HEK293 (cell line): ENCODE data around the gene BAIAP2L2.
A peak's percentile ranks its signal among the peaks of the same experiment; 100 is the strongest.

Experiments used
- ELK4 ChIP-seq: IDR thresholded peaks from 2 replicates; pipeline ENCODE4 v1.6.1; 2011; ENCODE audit warnings: mild to moderate bottlenecking, low read depth, low read length, borderline replicate concordance
- HOXA7 ChIP-seq: sonication (generic); formaldehyde crosslinking; IDR thresholded peaks from 2 replicates; pipeline ENCODE4 v1.8.1; 2022; ENCODE audit warnings: missing genetic modification reagents, borderline replicate concordance
- MEIS1 ChIP-seq: sonication (generic); formaldehyde crosslinking; IDR thresholded peaks from 2 replicates; pipeline ENCODE4 v1.8.1; 2022; ENCODE audit warnings: missing genetic modification reagents, mild to moderate bottlenecking, borderline replicate concordance
- REPIN1 ChIP-seq: fragments of 450-650 bp; formaldehyde crosslinking; IDR thresholded peaks from 2 replicates; pipeline ENCODE4 v1.5.1; 2017; ENCODE audit warnings: missing biosample characterization, missing genetic modification characterization, low read depth
- REST ChIP-seq: fragments of 450-650 bp; formaldehyde crosslinking; IDR thresholded peaks from 2 replicates; pipeline ENCODE4 v1.5.1; 2016; ENCODE audit warnings: missing biosample characterization, missing genetic modification characterization
- ZBTB11 ChIP-seq: fragments of 450-650 bp; formaldehyde crosslinking; conservative IDR thresholded peaks from 2 replicates; pipeline ENCODE4 v1.5.1; 2016; ENCODE audit warnings: low read depth, missing biosample characterization, missing genetic modification characterization
- ZFHX2 ChIP-seq: fragments of 450-650 bp; formaldehyde crosslinking; conservative IDR thresholded peaks from 2 replicates; pipeline ENCODE4 v1.5.1; 2016; ENCODE audit warnings: missing biosample characterization, missing genetic modification characterization
- ZFP3 ChIP-seq: fragments of 450-650 bp; formaldehyde crosslinking; IDR thresholded peaks from 2 replicates; pipeline ENCODE4 v1.5.1; 2016; ENCODE audit warnings: low read depth, missing biosample characterization, missing genetic modification characterization
- ZNF274 ChIP-seq, 2 experiments: fragments of 200-500 bp in 1 of 2; fragments of 450-650 bp in 1 of 2; sonication (Bioruptor generic) in 1 of 2; formaldehyde crosslinking in 1 of 2; IDR thresholded peaks; 2 replicates each; pipeline versions ENCODE4 v1.5.1 to v1.6.1; 2014 to 2016; ENCODE audit warnings: borderline replicate concordance in 1 of 2, inconsistent platforms in 1 of 2, low read length in 1 of 2, missing biosample characterization in 1 of 2, missing genetic modification characterization in 1 of 2
- ZNF292 ChIP-seq: fragments of 450-650 bp; formaldehyde crosslinking; IDR thresholded peaks from 2 replicates; pipeline ENCODE4 v1.5.1; 2016; ENCODE audit warnings: low read depth, missing biosample characterization, missing genetic modification characterization, borderline replicate concordance
- ZNF354C ChIP-seq: fragments of 450-650 bp; formaldehyde crosslinking; IDR thresholded peaks from 2 replicates; pipeline ENCODE4 v1.5.1; 2016; ENCODE audit warnings: missing biosample characterization, missing genetic modification characterization, low read depth, borderline replicate concordance
- ZNF37A ChIP-seq: fragments of 450-650 bp; IDR thresholded peaks from 2 replicates; pipeline ENCODE4 v1.5.1; 2018; ENCODE audit warnings: missing biosample characterization, missing genetic modification characterization
- ZNF473 ChIP-seq: fragments of 450-650 bp; formaldehyde crosslinking; IDR thresholded peaks from 2 replicates; pipeline ENCODE4 v1.5.1; 2017; ENCODE audit warnings: missing biosample characterization, missing genetic modification characterization
- ZNF48 ChIP-seq: fragments of 450-650 bp; formaldehyde crosslinking; IDR thresholded peaks from 2 replicates; pipeline ENCODE4 v1.5.1; 2016; ENCODE audit warnings: missing biosample characterization, missing genetic modification characterization
- ZNF488 ChIP-seq: fragments of 450-650 bp; formaldehyde crosslinking; IDR thresholded peaks from 2 replicates; pipeline ENCODE4 v1.5.1; 2016; ENCODE audit warnings: missing biosample characterization, missing genetic modification characterization
- ZNF510 ChIP-seq: fragments of 450-650 bp; formaldehyde crosslinking; IDR thresholded peaks from 2 replicates; pipeline ENCODE4 v1.5.1; 2018; ENCODE audit warnings: mild to moderate bottlenecking, missing genetic modification characterization, missing biosample characterization; ENCODE audit not compliant: insufficient replicate concordance
- ZNF530 ChIP-seq: fragments of 450-650 bp; formaldehyde crosslinking; IDR thresholded peaks from 2 replicates; pipeline ENCODE4 v1.5.1; 2016; ENCODE audit warnings: low read depth, missing biosample characterization, missing genetic modification characterization
- ZNF596 ChIP-seq: fragments of 450-650 bp; IDR thresholded peaks from 2 replicates; pipeline ENCODE4 v1.5.0; 2018; ENCODE audit warnings: missing biosample characterization, mild to moderate bottlenecking, missing genetic modification characterization, moderate library complexity
- ZNF610 ChIP-seq: fragments of 450-650 bp; formaldehyde crosslinking; IDR thresholded peaks from 2 replicates; pipeline ENCODE4 v1.5.1; 2016; ENCODE audit warnings: missing biosample characterization, missing genetic modification characterization, borderline replicate concordance
- ZNF747 ChIP-seq: fragments of 450-650 bp; formaldehyde crosslinking; IDR thresholded peaks from 2 replicates; pipeline ENCODE4 v1.5.1; 2016; ENCODE audit warnings: missing biosample characterization, missing genetic modification characterization
- ZNF777 ChIP-seq: fragments of 450-650 bp; formaldehyde crosslinking; IDR thresholded peaks from 2 replicates; pipeline ENCODE4 v1.5.1; 2017; ENCODE audit warnings: missing biosample characterization, missing genetic modification characterization, borderline replicate concordance
- ZSCAN23 ChIP-seq: fragments of 450-650 bp; formaldehyde crosslinking; IDR thresholded peaks from 2 replicates; pipeline ENCODE4 v1.5.1; 2016; ENCODE audit warnings: missing biosample characterization, missing genetic modification characterization
- TF ChIP-seq, protein P1 (sequence below): fragments of 450-650 bp; formaldehyde crosslinking; IDR thresholded peaks from 2 replicates; pipeline ENCODE4 v1.5.1; 2016; ENCODE audit warnings: missing biosample characterization, missing genetic modification characterization
- TF ChIP-seq, protein P2 (sequence below): fragments of 450-650 bp; IDR thresholded peaks from 2 replicates; pipeline ENCODE4 v1.5.1; 2018; ENCODE audit warnings: missing biosample characterization, missing genetic modification characterization

BAIAP2L2 gene

DNA sequence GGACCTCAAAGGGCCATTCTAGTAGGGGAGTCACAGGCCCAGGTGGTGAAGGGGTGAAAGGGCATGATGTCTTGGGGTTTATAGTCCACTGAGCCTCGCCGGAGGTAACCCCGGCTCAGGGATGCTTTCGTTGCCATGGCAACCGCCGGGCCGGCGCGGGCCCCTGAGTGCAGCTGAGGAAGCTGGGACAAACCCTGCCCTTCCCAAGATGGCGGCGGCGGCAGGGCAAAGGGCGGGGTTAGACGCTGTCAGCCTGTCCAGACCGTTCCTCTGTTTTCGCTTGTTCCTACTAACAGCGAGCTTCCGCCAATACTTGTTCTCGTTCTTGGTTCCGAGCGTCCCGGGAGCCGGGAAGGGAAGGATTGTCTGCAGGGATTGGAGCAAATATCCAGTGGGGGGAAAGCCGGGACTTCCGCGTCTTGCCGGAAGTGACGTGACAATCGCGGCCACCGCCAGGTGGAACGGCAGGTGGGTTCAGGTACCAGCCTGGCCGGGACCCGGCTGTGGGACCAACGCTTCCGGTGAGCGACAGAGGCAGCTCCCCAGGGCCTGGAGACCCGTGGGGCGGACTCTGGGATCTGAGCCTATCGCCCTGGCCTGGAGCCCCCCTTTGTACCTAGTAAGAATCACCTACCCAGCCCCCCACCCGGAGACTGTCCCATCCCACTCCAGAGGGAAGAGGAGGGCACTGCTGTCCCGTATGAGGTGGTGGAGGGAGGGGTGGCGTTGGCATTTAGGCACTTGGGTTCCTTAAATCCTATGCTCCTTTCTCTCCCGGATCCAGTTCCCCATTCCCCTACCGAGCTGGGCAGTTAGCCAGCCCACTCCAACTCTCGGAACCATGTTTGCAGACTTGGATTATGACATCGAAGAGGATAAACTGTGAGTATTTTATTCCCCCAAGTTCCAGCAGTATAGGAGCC lies 53.3 kb downstream of the BAIAP2L2 start, which contains the start of gene PICK1 (continued):
- TF ChIP-seq ZBTB11 (tag by site-specific recombination), result peak; percentile 91
- no peak for TF ChIP-seq REPIN1 (tag by site-specific recombination)
- peak; percentile 14; the same call in 1 of the 2 replicates for TF ChIP-seq ELK4
- no peak for TF ChIP-seq HOXA7
- TF ChIP-seq ZNF530, result no peak
- TF ChIP-seq ZFP3, result no peak
- no peak for TF ChIP-seq ZNF596 (tag by site-specific recombination)
- 0 out of 2 replicates have a peak, but pooled peaks have one; percentile 17 for TF ChIP-seq REST (tag by site-specific recombination)
- TF ChIP-seq ZSCAN23, result no peak
- no peak for TF ChIP-seq ZNF274 (IDR thresholded peaks at IDR 0.05; ENCODE audit: low read length)
- no peak for TF ChIP-seq ZNF274 (tag by site-specific recombination; IDR thresholded peaks at IDR 0.05; ENCODE audit: borderline replicate concordance)
- no peak for TF ChIP-seq ZNF473 (tag by site-specific recombination)
- TF ChIP-seq ZNF37A (tag by site-specific recombination), result no peak
- TF ChIP-seq ZNF354C (tag by site-specific recombination), result no peak
- no peak for TF ChIP-seq ZNF747 (tag by site-specific recombination)
- TF ChIP-seq, protein P1, sequence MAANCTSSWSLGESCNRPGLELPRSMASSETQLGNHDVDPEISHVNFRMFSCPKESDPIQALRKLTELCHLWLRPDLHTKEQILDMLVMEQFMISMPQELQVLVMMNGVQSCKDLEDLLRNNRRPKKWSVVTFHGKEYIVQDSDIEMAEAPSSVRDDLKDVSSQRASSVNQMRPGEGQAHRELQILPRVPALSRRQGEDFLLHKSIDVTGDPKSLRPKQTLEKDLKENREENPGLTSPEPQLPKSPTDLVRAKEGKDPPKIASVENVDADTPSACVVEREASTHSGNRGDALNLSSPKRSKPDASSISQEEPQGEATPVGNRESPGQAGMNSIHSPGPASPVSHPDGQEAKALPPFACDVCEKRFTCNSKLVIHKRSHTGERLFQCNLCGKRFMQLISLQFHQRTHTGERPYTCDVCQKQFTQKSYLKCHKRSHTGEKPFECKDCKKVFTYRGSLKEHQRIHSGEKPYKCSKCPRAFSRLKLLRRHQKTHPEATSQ (tag by site-specific recombination), result no peak
- TF ChIP-seq ZFHX2 (tag by site-specific recombination), result no peak
- no peak for TF ChIP-seq ZNF777 (tag by site-specific recombination)
- TF ChIP-seq ZNF488 (tag by site-specific recombination), result no peak
- no peak for TF ChIP-seq ZNF48 (tag by site-specific recombination)
- TF ChIP-seq ZNF610 (tag by site-specific recombination), result no peak
- TF ChIP-seq, protein P2, sequence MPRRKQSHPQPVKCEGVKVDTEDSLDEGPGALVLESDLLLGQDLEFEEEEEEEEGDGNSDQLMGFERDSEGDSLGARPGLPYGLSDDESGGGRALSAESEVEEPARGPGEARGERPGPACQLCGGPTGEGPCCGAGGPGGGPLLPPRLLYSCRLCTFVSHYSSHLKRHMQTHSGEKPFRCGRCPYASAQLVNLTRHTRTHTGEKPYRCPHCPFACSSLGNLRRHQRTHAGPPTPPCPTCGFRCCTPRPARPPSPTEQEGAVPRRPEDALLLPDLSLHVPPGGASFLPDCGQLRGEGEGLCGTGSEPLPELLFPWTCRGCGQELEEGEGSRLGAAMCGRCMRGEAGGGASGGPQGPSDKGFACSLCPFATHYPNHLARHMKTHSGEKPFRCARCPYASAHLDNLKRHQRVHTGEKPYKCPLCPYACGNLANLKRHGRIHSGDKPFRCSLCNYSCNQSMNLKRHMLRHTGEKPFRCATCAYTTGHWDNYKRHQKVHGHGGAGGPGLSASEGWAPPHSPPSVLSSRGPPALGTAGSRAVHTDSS (tag by site-specific recombination), result no peak
- TF ChIP-seq ZNF510 (tag by site-specific recombination), result no peak
- no peak for TF ChIP-seq MEIS1 (CRISPR knock-in tag)
- TF ChIP-seq ZNF292, result no peak
